Suprapubic skin (tissue), 4 donors: Measurements from ENCODE around the gene GFM1. TPM values are rescaled to one million over a fixed set of nuclear protein-coding genes. Genes with fewer than 3 reads are reported as not detected.

Experiments
- DNase-seq, 2 donors: peaks; one replicate each; pipeline ENCODE4 v3.0.0-alpha.2; 2019; ENCODE audit warnings: low spot score in 2 of 2
- H3K27ac ChIP-seq: fragments of 200-600 bp; sonication (generic); one replicate; pipeline ENCODE4 v1.5.1; 2019
- H3K27me3 ChIP-seq: fragments of 200-600 bp; sonication (generic); one replicate; pipeline ENCODE4 v1.5.1; 2019
- H3K36me3 ChIP-seq: fragments of 200-600 bp; sonication (generic); one replicate; pipeline ENCODE4 v1.5.1; 2019
- H3K4me1 ChIP-seq: fragments of 200-600 bp; sonication (generic); one replicate; pipeline ENCODE4 v1.5.1; 2019
- H3K4me3 ChIP-seq: fragments of 200-600 bp; sonication (generic); one replicate; pipeline ENCODE4 v1.5.1; 2019; ENCODE audit warnings: mild to moderate bottlenecking
- H3K9me3 ChIP-seq: fragments of 200-600 bp; sonication (generic); one replicate; pipeline ENCODE4 v1.5.1; 2019
- CTCF ChIP-seq, 2 donors: fragments of 200-600 bp in 1 of 2; fragments of 450-650 bp in 1 of 2; sonication (generic) in 1 of 2; IDR thresholded peaks; one replicate each; pipeline ENCODE4 v1.5.1; 2016 to 2019; ENCODE audit warnings: antibody characterized with exemption in 2 of 2, mild to moderate bottlenecking in 1 of 2, moderate library complexity in 1 of 2
- EP300 ChIP-seq: sonication (generic); formaldehyde crosslinking; IDR thresholded peaks from one replicate; pipeline ENCODE4 v1.6.1; 2017; ENCODE audit warnings: antibody characterized with exemption
- POLR2A ChIP-seq, 2 donors: fragments of 450-650 bp; IDR thresholded peaks; one replicate each; pipeline ENCODE4 v1.6.1; 2017; ENCODE audit warnings: antibody characterized with exemption in 2 of 2, mild to moderate bottlenecking in 2 of 2, moderate library complexity in 2 of 2
- POLR2AphosphoS5 ChIP-seq, 3 donors: sonication (generic); formaldehyde crosslinking; IDR thresholded peaks; one replicate each; pipeline ENCODE4 v1.6.1; 2017; ENCODE audit warnings: antibody characterized with exemption in 3 of 3
- WGBS: methylation state at CpG from one replicate; pipeline ENCODE4 v1.1.5; 2018; 5-methylcytosine and 5-hydroxymethylcytosine counted together
- total RNA-seq, 4 donors: library from RNA; depleted of rRNA; stranded (reverse); fragments of >200 nt; gene quantifications; one replicate each; pipeline ENCODE4 v1.1.0, GENCODE V29; 2016

The GFM1 gene
- total RNA-seq, 4 donors from 2014 or later = 33.5 to 47.6 (median 41.3) TPM

DNA sequence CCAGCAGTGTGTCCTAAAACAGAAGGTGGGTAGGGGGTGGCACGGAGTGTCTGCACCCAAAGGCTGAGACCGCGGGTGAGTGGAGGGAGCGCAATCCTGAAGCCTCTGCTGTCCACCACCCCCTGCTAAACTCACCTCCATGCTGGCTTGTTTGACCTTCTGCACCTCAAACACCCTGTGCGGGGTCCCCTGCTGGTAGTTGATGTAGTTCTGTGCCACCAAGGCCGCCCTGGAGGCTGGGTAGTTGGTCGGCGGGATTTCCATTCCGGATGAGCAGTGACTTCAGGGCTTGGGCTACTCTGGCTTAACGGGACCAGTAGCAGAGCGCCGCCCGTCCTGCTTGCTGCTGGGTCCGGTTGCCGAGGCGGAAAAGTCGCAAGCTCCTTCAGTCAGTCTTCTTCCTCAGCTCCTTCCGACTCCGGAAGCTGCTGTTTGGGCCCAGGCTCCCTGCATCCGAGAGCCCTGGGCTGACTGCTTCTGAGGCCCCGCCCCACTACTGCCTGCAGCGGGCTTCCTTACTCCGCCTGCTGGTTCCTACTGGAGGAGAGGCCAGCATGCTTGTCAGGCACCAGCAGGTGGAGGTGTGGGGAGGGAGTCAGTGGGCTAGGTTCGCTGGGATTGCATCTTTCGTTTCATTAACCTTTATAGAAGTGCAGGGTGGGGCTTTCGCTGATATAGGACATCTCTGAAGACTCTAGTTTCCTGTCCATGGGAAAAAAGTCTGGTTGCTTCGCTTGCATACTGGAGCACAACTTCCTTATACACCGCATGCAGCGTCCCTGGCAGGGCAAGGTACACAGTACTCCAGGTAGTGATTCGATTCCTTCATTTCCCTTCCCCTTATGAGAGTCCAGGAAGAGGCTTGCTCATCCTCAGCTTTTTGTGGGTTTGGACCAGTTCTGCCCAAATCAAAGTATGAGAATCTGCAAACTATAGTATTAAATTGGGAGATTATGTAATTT, 28.2 kb downstream of the GFM1 start, which contains the start of gene LXN:
Gene LXN, minus strand, starts transcription at position 434 of the 962 bp plus-strand sequence. Its CDS starts 170 bp downstream, at position 264.
- TF ChIP-seq POLR2AphosphoS5 (IDR thresholded peaks at IDR 0.05) = no peak
- no peak for TF ChIP-seq POLR2A (IDR thresholded peaks at IDR 0.05)
- TF ChIP-seq CTCF (IDR thresholded peaks at IDR 0.05) = peak; percentile 17 to 65
- no peak for TF ChIP-seq EP300
- peaks cover 15% of the 10 kb centered on the region for H3K4me1 ChIP-seq
- DNase-seq = peak; percentile 78 to 88
- WGBS = 14% methylated on average over 27 of the region's 30 CpGs
- peak within 1 kb of the TSS; percentile 63 for H3K4me3 ChIP-seq
- peaks cover 24% of the 10 kb centered on the region for H3K36me3 ChIP-seq
- H3K9me3 ChIP-seq = no peaks in the 10 kb centered on the region
- peak within 1 kb of the TSS; percentile 82 for H3K27ac ChIP-seq
- H3K27me3 ChIP-seq = no peaks in the 10 kb centered on the region

- WGBS = 91% methylated on average over 2 of the region's 2 CpGs
Observed at GRCh38 chr3:158678687-158679086, 34.4 kb downstream of the GFM1 start.

DNA sequence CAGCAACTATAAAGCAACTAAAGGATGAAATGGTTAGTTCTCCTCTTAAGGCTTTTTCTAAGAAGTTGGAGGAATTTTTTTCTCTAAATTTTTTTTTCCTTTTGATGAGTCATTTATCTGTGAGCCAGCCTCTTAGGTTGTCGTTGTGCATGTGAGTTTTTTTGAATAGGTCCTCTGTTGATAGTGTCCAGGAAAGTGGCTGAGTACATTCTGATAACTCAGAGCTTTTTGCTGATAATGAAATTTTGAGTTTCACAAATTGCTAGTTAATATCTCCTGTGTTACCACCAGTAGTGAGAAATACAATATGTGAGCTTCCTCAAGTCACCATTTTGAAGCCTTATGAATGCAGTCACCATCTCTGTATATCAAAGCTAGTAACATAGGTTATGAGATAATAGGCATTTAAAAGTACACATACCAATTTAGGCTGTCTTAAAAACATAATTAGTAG, 35.2 kb downstream of the GFM1 start:
- H3K36me3 ChIP-seq = peaks cover 15% of the 10 kb centered on the region
- H3K27ac ChIP-seq = no peak overlapping the region
- no peaks in the 10 kb centered on the region for H3K9me3 ChIP-seq
- DNase-seq = no peak
- no peak overlapping the region for H3K4me3 ChIP-seq
- H3K27me3 ChIP-seq = no peaks in the 10 kb centered on the region
- H3K4me1 ChIP-seq = no peaks in the 10 kb centered on the region
- TF ChIP-seq POLR2AphosphoS5 (IDR thresholded peaks at IDR 0.05) = no peak
- no peak for TF ChIP-seq CTCF (IDR thresholded peaks at IDR 0.05)
- no peak for TF ChIP-seq POLR2A (IDR thresholded peaks at IDR 0.05)
- no peak for TF ChIP-seq EP300
- WGBS = 40% methylated on average over 1 of the region's 1 CpG

More at GRCh38 chr3:158678687-158679086, 34.4 kb downstream of the GFM1 start:
- no peak for DNase-seq
- Histone ChIP-seq H3K27me3 (no peaks in the 10 kb centered on the region), H3K9me3 (no peaks in the 10 kb centered on the region), H3K4me3 (no peak overlapping the region), H3K27ac (no peak overlapping the region), H3K4me1 (no peaks in the 10 kb centered on the region), H3K36me3 (peaks cover 15% of the 10 kb centered on the region)
- TF ChIP-seq POLR2A (IDR thresholded peaks at IDR 0.05) (no peak), EP300 (no peak), POLR2AphosphoS5 (IDR thresholded peaks at IDR 0.05) (no peak), CTCF (IDR thresholded peaks at IDR 0.05) (no peak)

GRCh38 chr3:158680861-158681260, 36.5 kb downstream of the GFM1 start:
- 82% methylated on average over 2 of the region's 2 CpGs for WGBS
- no peaks in the 10 kb centered on the region for H3K9me3 ChIP-seq
- H3K4me3 ChIP-seq = no peak overlapping the region
- H3K27ac ChIP-seq = no peak overlapping the region
- H3K36me3 ChIP-seq = peaks cover 15% of the 10 kb centered on the region
- TF ChIP-seq POLR2AphosphoS5 (IDR thresholded peaks at IDR 0.05) (no peak), CTCF (IDR thresholded peaks at IDR 0.05) (no peak), EP300 (no peak), POLR2A (IDR thresholded peaks at IDR 0.05) (no peak)
- no peak for DNase-seq
- no peaks in the 10 kb centered on the region for H3K27me3 ChIP-seq
- no peaks in the 10 kb centered on the region for H3K4me1 ChIP-seq
